Measurements from ENCODE around the gene SYT14.

DNA sequence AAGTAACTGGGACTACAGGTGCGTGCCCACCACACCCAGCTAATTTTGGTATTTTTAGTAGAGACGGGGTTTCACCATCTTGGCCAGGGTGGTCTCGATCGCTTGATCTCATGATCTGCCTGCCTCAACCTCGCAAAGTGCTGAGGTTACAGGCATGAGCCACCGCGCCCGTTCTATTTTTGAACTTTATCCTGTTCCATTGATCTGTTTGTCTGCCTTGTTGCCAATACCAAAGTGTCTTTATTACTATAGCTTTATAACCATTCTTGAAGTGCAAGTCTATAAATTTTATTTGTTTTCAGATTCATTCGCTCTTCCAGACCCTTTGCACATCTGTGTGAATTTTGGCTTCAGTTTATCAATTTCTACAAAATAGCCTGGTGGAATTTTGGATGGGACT lies 28.0 kb downstream of the SYT14 start:
- TF ChIP-seq ZNF416 (CRISPR knock-in tag; IDR thresholded peaks at IDR 0.05) (no peak), RELA (CRISPR knock-in tag; IDR thresholded peaks at IDR 0.05; ENCODE audit: borderline replicate concordance) (no peak), NR2C2 (CRISPR knock-in tag; IDR thresholded peaks at IDR 0.05) (no peak), JUN (CRISPR knock-in tag; IDR thresholded peaks at IDR 0.05) (no peak), FOXK1 (CRISPR knock-in tag; IDR thresholded peaks at IDR 0.05) (no peak), CREB1 (CRISPR knock-in tag; IDR thresholded peaks at IDR 0.05) (no peak)
- TF ChIP-seq, protein P1, sequence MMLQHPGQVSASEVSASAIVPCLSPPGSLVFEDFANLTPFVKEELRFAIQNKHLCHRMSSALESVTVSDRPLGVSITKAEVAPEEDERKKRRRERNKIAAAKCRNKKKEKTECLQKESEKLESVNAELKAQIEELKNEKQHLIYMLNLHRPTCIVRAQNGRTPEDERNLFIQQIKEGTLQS (CRISPR knock-in tag; conservative IDR thresholded peaks at IDR 0.05): no peak
- TF ChIP-seq, protein P2, sequence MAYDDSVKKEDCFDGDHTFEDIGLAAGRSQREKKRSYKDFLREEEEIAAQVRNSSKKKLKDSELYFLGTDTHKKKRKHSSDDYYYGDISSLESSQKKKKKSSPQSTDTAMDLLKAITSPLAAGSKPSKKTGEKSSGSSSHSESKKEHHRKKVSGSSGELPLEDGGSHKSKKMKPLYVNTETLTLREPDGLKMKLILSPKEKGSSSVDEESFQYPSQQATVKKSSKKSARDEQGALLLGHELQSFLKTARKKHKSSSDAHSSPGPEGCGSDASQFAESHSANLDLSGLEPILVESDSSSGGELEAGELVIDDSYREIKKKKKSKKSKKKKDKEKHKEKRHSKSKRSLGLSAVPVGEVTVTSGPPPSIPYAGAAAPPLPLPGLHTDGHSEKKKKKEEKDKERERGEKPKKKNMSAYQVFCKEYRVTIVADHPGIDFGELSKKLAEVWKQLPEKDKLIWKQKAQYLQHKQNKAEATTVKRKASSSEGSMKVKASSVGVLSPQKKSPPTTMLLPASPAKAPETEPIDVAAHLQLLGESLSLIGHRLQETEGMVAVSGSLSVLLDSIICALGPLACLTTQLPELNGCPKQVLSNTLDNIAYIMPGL (CRISPR knock-in tag; IDR thresholded peaks at IDR 0.05): no peak
- TF ChIP-seq, protein P3, sequence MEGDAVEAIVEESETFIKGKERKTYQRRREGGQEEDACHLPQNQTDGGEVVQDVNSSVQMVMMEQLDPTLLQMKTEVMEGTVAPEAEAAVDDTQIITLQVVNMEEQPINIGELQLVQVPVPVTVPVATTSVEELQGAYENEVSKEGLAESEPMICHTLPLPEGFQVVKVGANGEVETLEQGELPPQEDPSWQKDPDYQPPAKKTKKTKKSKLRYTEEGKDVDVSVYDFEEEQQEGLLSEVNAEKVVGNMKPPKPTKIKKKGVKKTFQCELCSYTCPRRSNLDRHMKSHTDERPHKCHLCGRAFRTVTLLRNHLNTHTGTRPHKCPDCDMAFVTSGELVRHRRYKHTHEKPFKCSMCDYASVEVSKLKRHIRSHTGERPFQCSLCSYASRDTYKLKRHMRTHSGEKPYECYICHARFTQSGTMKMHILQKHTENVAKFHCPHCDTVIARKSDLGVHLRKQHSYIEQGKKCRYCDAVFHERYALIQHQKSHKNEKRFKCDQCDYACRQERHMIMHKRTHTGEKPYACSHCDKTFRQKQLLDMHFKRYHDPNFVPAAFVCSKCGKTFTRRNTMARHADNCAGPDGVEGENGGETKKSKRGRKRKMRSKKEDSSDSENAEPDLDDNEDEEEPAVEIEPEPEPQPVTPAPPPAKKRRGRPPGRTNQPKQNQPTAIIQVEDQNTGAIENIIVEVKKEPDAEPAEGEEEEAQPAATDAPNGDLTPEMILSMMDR (IDR thresholded peaks at IDR 0.05): no peak
- TF ChIP-seq, protein P4, sequence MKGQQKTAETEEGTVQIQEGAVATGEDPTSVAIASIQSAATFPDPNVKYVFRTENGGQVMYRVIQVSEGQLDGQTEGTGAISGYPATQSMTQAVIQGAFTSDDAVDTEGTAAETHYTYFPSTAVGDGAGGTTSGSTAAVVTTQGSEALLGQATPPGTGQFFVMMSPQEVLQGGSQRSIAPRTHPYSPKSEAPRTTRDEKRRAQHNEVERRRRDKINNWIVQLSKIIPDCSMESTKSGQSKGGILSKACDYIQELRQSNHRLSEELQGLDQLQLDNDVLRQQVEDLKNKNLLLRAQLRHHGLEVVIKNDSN (CRISPR knock-in tag; IDR thresholded peaks at IDR 0.05): no peak

Measured in WTC11 (cell line).